HepG2 (cell line): ENCODE measurements around the gene PPP1R27. TPM values are rescaled to one million over a fixed set of nuclear protein-coding genes. Genes with fewer than 3 reads are reported as not detected.

ENCODE experiments used
- CREB3 ChIP-seq: sonication (generic); formaldehyde crosslinking; IDR thresholded peaks from 2 replicates; pipeline ENCODE4 v1.5.0; 2020; ENCODE audit warnings: missing genetic modification reagents
- ETV6 ChIP-seq: sonication (generic); formaldehyde crosslinking; conservative IDR thresholded peaks from 2 replicates; pipeline ENCODE4 v1.4.0; 2020; ENCODE audit warnings: missing genetic modification reagents
- FOXM1 ChIP-seq: sonication (generic); formaldehyde crosslinking; IDR thresholded peaks from 2 replicates; pipeline ENCODE4 v1.5.0; 2020; ENCODE audit warnings: missing genetic modification reagents
- HNRNPL ChIP-seq: fragments of 200-400 bp; formaldehyde crosslinking; IDR thresholded peaks from 2 replicates; pipeline ENCODE4 v1.6.1; 2017; ENCODE audit warnings: mild to moderate bottlenecking, low read depth, low read length
- JUNB ChIP-seq: sonication (generic); formaldehyde crosslinking; IDR thresholded peaks from 2 replicates; pipeline ENCODE4 v1.8.0; 2022; ENCODE audit warnings: missing genetic modification reagents, mild to moderate bottlenecking, borderline replicate concordance
- MYPOP ChIP-seq: sonication (generic); formaldehyde crosslinking; IDR thresholded peaks from 2 replicates; pipeline ENCODE4 v1.8.1; 2023; ENCODE audit warnings: mild to moderate bottlenecking, moderate library complexity, missing genetic modification reagents
- NCOA1 ChIP-seq: sonication (generic); formaldehyde crosslinking; IDR thresholded peaks from 2 replicates; pipeline ENCODE4 v1.9.0; 2021; ENCODE audit warnings: missing genetic modification reagents
- NR2C2 ChIP-seq: sonication (generic); formaldehyde crosslinking; IDR thresholded peaks from 2 replicates; pipeline ENCODE4 v1.4.0; 2020; ENCODE audit warnings: missing genetic modification reagents, mild to moderate bottlenecking, moderate library complexity, borderline replicate concordance
- RAD51 ChIP-seq: fragments of 450-650 bp; IDR thresholded peaks from 2 replicates; pipeline ENCODE4 v1.6.1; 2016; ENCODE audit warnings: borderline replicate concordance
- REXO4 ChIP-seq: sonication (generic); formaldehyde crosslinking; IDR thresholded peaks from 2 replicates; pipeline ENCODE4 v1.8.0; 2022; ENCODE audit warnings: missing genetic modification reagents, mild to moderate bottlenecking, borderline replicate concordance
- SMARCE1 ChIP-seq: fragments of 450-650 bp; IDR thresholded peaks from 2 replicates; pipeline ENCODE4 v1.6.1; 2017; ENCODE audit warnings: borderline replicate concordance
- SMC3 ChIP-seq: IDR thresholded peaks from 2 replicates; pipeline ENCODE4 v1.6.1; 2011; ENCODE audit warnings: low read length, improper control_type of control experiment
- SP5 ChIP-seq: IDR thresholded peaks from 2 replicates; pipeline ENCODE4 v1.6.1; 2016; ENCODE audit warnings: low read depth, borderline replicate concordance
- ZNF18 ChIP-seq: sonication (generic); formaldehyde crosslinking; IDR thresholded peaks from 2 replicates; pipeline ENCODE4 v1.8.0; 2022; ENCODE audit warnings: mild to moderate bottlenecking, missing genetic modification reagents; ENCODE audit not compliant: insufficient replicate concordance
- ZNF230 ChIP-seq: sonication (generic); formaldehyde crosslinking; IDR thresholded peaks from 2 replicates; pipeline ENCODE4 v1.4.0; 2020; ENCODE audit warnings: mild to moderate bottlenecking, missing genetic modification reagents
- ZNF234 ChIP-seq: sonication (generic); formaldehyde crosslinking; conservative IDR thresholded peaks from 2 replicates; pipeline ENCODE4 v1.5.1; 2020; ENCODE audit warnings: mild to moderate bottlenecking, missing genetic modification reagents
- ZNF275 ChIP-seq: sonication (generic); formaldehyde crosslinking; IDR thresholded peaks from 2 replicates; pipeline ENCODE4 v1.8.0; 2022; ENCODE audit warnings: missing genetic modification reagents, mild to moderate bottlenecking, inconsistent platforms, borderline replicate concordance
- ZNF296 ChIP-seq: sonication (generic); formaldehyde crosslinking; conservative IDR thresholded peaks from 2 replicates; pipeline ENCODE4 v1.5.0; 2020; ENCODE audit warnings: mild to moderate bottlenecking, missing genetic modification reagents
- ZNF510 ChIP-seq: sonication (generic); formaldehyde crosslinking; IDR thresholded peaks from 2 replicates; pipeline ENCODE4 v1.4.0; 2020; ENCODE audit warnings: low read depth, mild to moderate bottlenecking, missing genetic modification reagents
- ZNF607 ChIP-seq: sonication (generic); formaldehyde crosslinking; IDR thresholded peaks from 2 replicates; pipeline ENCODE4 v1.5.1; 2020; ENCODE audit warnings: missing genetic modification reagents, mild to moderate bottlenecking, borderline replicate concordance
- ZNF674 ChIP-seq: sonication (generic); formaldehyde crosslinking; IDR thresholded peaks from 2 replicates; pipeline ENCODE4 v1.5.0; 2020; ENCODE audit warnings: low read depth, mild to moderate bottlenecking, missing genetic modification reagents
- polyA plus RNA-seq, 8 experiments: library from polyadenylated mRNA; depleted of rRNA in 3 of 8; stranded (reverse) in 7 of 8; unstranded in 1 of 8; fragments of >200 nt; fragmentation: Illumina TruSeq in 4 of 8; extraction: Trizol in 4 of 8; gene quantifications; 2 replicates each; pipeline versions ENCODE4 v1.2.1 to v1.2.3, GENCODE V29; 2011 to 2016; ENCODE audit warnings: low read depth in 4 of 8, missing spikeins in 1 of 8, mixed read lengths in 1 of 8; ENCODE audit not compliant: insufficient read depth in 1 of 8
- total RNA-seq, 5 experiments: library from RNA; depleted of rRNA; stranded (reverse); fragments of >200 nt; fragmentation: Illumina TruSeq; extraction: Trizol; gene quantifications; 2 replicates each; pipeline ENCODE4 v1.2.3, GENCODE V29; 2016; ENCODE audit warnings: low read depth in 1 of 5

Gene PPP1R27
- total and polyA plus RNA-seq, 2 of the 13 experiments (the other 11 are each of a cell fraction or from before 2014, with no cell fraction given): 0.17 to 1.00 TPM

- TF ChIP-seq ZNF275 (CRISPR knock-in tag): no peak
- TF ChIP-seq HNRNPL: peak; percentile 94
- no peak; the same call in 1 of the 2 replicates for TF ChIP-seq NCOA1 (CRISPR knock-in tag)
- TF ChIP-seq MYPOP (CRISPR knock-in tag): no peak
- TF ChIP-seq NR2C2 (CRISPR knock-in tag): peak; percentile 47; the same call in 1 of the 2 replicates
- no peak for TF ChIP-seq ZNF234
- no peak for TF ChIP-seq RAD51
- 0 out of 2 replicates have a peak, but pooled peaks have one; percentile 59 for TF ChIP-seq ZNF510
- no peak for TF ChIP-seq CREB3 (CRISPR knock-in tag)
- TF ChIP-seq REXO4 (CRISPR knock-in tag): no peak
- TF ChIP-seq SMC3: no peak
- TF ChIP-seq ZNF607 (CRISPR knock-in tag): no peak
- no peak; the same call in 1 of the 2 replicates for TF ChIP-seq FOXM1 (CRISPR knock-in tag)
- TF ChIP-seq SP5 (CRISPR knock-in tag): no peak
- no peak for TF ChIP-seq JUNB (CRISPR knock-in tag)
- peak; percentile 42; the same call in 1 of the 2 replicates for TF ChIP-seq ZNF230
- no peak for TF ChIP-seq ETV6 (CRISPR knock-in tag)
- no peak for TF ChIP-seq ZNF296 (CRISPR knock-in tag)
- no peak for TF ChIP-seq ZNF674 (CRISPR knock-in tag)
- no peak for TF ChIP-seq SMARCE1
- no peak for TF ChIP-seq ZNF18 (CRISPR knock-in tag)
Observed at GRCh38 chr17:81867170-81867990, 32.5 kb upstream of the PPP1R27 start (continued).
